Measurements from ENCODE around the gene NCK2.

DNA sequence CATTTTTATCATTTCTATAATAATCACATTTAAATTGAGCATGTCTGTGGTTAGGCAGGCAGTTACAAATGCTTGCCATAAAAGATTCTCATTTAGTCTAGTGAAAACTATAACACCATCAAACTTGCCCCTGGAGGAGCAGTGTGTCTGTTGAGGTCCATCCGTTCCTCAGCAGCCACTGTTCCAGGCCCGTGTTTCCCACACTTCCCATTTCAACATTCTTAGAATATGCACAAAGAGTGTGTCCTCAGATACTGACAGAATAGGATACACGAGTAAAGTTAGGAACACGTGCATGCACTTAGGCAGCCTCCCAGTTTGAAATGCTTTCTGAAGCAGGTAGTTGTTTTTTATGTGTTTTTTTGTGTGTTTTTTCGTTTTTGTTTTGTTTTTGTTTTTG, 39.9 kb downstream of the NCK2 start:
- TF ChIP-seq, protein P1, sequence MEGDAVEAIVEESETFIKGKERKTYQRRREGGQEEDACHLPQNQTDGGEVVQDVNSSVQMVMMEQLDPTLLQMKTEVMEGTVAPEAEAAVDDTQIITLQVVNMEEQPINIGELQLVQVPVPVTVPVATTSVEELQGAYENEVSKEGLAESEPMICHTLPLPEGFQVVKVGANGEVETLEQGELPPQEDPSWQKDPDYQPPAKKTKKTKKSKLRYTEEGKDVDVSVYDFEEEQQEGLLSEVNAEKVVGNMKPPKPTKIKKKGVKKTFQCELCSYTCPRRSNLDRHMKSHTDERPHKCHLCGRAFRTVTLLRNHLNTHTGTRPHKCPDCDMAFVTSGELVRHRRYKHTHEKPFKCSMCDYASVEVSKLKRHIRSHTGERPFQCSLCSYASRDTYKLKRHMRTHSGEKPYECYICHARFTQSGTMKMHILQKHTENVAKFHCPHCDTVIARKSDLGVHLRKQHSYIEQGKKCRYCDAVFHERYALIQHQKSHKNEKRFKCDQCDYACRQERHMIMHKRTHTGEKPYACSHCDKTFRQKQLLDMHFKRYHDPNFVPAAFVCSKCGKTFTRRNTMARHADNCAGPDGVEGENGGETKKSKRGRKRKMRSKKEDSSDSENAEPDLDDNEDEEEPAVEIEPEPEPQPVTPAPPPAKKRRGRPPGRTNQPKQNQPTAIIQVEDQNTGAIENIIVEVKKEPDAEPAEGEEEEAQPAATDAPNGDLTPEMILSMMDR (IDR thresholded peaks at IDR 0.05): no peak
- TF ChIP-seq POLR2A (IDR thresholded peaks at IDR 0.05) (no peak), POLR2AphosphoS5 (IDR thresholded peaks at IDR 0.05) (no peak)

Measured in prostate gland (tissue), 2 donors.